Breast epithelium (tissue), 3 donors: ENCODE data around the gene IGIP.

ENCODE experiments used
- CTCF ChIP-seq, 3 donors: fragments of 450-650 bp; IDR thresholded peaks; one replicate each; pipeline ENCODE4 v1.5.1; 2016 to 2017; ENCODE audit warnings: antibody characterized with exemption in 3 of 3, mild to moderate bottlenecking in 3 of 3, moderate library complexity in 3 of 3
- POLR2A ChIP-seq: fragments of 450-650 bp; IDR thresholded peaks from one replicate; pipeline ENCODE4 v1.6.1; 2016; ENCODE audit warnings: antibody characterized with exemption, mild to moderate bottlenecking, moderate library complexity
- POLR2AphosphoS5 ChIP-seq, 3 donors: sonication (generic); formaldehyde crosslinking; IDR thresholded peaks; one replicate each; pipeline ENCODE4 v1.6.1; 2017; ENCODE audit warnings: antibody characterized with exemption in 3 of 3

- TF ChIP-seq POLR2AphosphoS5 (IDR thresholded peaks at IDR 0.05) (no peak), CTCF (IDR thresholded peaks at IDR 0.05) (no peak), POLR2A (no peak)
Measured at GRCh38 chr5:140169410-140169809, 43.7 kb downstream of the IGIP start.
